DMS 273 (cell line): ENCODE measurements around the gene CHRNA4.
"Not testable (repeated sequence)": the region's sequence is repeated elsewhere in the genome, so short reads cannot be mapped to it uniquely, and the experiment has no call there.

ENCODE experiments used
- DNase-seq: peaks from one replicate; lab custom pipeline; 2025; ENCODE audit not compliant: unreplicated experiment; lab: John Stamatoyannopoulos, UW

CHRNA4 gene

GRCh38 chr20:63398744-63399514 is 37.8 kb upstream of the CHRNA4 start:
- DNase-seq = no peak

DNA sequence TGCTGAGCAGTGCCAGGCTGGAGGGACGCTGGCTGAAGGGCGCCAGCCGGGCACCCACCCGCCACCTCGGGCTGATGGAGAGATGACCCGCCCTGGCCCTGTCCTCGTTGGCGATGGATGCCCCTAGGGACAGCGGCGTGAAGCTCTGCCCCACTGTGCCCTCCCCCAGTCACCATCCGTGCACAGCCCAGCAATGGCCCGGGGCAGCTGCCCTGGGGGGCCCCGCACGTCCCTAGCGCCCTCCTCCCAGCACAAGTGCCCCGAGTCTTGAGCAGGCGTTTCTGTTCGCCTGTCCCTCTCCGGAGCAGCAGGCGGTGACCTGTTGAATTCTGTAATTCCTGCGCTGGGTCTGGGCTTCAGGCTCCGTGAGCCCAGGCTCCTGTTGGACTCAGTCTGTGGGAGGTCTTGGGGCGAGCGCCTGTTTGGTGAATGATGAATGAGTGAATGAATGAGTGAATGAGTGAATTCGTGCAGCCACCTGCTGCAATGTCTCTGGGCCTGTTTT is 36.8 kb upstream of the CHRNA4 start:
- DNase-seq = no peak

DNA sequence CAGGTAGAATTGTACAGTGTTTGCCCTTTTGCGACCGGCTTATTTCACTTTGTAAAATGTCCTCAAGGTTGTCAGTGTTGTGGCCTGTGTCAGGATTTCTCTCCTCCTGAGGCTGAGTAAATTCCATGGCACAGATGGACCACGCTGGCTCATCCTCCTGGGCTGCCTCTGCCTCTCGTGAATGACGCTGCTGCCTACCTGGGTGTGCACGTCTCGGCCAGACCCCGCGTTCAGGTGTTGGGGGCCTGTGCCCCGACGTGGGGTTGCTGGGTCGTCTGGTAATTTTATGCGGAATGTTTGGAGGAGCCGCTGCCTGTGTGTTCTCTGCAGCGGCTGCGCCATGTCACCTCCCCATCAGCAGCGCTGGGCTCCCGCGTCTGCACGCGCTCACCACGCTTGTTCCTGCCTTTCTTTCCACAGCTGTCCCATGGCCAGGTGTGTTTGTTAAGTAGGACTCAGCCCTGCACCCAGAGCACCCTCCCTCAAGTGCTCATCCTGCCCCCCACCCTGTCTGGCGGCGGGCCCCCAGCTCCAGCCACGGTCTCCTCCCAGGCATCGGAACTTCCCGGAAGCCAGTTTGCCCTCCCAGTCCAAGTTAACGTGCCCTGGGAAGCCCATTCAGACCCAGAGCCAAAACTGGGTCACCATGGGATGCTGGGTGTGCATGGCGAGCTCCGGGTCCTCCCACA is 36.1 kb upstream of the CHRNA4 start:
- no peak for DNase-seq

- no peak for DNase-seq
Observed at GRCh38 chr20:63396300-63396699, 35.2 kb upstream of the CHRNA4 start.

GRCh38 chr20:63395723-63396122 is 34.6 kb upstream of the CHRNA4 start:
- DNase-seq = no peak

- no peak for DNase-seq
Observed at GRCh38 chr20:63394920-63395455, 33.8 kb upstream of the CHRNA4 start.

DNA sequence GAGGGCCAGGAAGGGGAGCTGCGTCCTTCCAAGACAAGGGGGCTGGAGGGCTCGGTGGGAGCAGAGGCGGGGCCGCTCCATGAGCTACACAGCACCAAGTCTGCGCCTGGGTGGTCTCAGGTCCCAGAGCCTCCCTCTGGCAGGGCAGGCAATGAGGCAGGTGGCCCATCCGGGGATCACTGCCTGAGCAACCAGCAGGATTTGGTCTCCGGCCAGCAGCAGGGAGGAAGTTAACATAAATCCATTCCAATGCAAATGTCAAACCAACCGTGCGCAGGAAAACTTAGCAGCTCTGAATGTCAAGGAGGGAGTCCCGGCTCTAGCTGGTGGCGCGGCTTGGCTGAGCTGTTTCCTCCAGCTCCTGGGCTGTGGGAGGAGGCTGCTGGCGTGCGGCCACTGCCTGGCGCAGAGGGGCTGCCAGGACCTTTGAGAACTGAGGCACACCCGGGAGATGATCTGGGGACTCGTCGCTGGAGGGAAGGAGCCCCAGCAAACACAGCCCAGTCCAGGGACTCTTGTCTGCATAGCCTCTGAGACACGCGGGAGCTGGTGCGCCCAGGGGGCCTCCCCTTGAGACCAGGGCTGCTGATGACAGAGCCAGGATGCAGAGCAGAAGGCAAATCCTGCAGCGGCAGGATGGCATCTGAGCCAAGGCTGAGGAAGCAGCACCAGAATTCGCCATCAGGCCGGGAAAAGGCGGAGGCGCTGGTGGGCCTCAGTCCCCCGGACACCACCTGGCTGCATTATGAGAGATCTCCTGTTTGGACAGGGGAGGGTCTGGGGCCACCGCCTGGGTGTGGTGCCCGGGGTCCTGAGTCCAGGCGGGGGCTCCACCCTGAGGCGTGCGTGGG is 33.1 kb upstream of the CHRNA4 start:
- peak; percentile 88 for DNase-seq

- DNase-seq = no peak
Observed at GRCh38 chr20:63393566-63393965, 32.4 kb upstream of the CHRNA4 start.

DNA sequence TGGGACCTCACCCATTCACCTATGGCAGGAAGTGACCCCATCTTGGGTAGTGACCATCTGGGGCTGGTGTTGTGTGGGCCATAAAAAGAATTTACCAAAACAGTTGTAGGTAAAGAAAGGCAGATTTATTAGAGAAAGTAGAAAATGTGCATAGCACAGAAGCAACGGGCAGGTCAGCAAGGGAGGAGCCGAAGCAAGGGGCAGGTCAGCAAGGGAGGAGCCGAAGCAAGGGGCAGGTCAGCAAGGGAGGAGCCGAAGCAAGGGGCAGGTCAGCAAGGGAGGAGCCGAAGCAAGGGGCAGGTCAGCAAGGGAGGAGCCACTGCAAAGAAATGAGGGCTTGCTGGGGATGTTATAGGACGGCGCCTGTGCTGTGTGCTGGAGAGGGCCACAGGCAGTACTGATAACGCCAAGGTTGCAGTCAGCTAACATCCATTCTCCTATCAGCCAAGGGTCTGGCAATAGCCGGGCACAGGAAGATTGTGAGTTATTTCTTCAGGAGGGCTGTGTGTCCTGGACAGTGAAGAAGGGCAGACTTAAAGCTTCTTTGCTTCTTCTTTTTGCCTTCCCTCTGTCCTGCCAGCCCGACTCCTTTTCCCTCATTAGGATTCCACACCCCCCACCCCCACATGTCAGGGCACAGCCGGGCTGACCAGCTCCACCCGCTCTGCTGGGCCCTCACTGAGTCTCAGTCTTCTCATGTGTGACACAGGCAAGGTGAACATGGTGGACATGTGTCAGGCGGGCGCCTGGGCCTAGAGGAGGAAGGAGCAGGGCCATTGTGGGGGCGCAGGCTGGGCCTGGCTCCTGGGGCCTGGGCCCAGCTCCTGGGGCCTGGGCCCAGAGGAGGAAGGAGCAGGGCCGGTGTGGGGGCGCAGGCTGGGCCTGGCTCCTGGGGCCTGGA is 31.6 kb upstream of the CHRNA4 start:
- no peak for DNase-seq

DNA sequence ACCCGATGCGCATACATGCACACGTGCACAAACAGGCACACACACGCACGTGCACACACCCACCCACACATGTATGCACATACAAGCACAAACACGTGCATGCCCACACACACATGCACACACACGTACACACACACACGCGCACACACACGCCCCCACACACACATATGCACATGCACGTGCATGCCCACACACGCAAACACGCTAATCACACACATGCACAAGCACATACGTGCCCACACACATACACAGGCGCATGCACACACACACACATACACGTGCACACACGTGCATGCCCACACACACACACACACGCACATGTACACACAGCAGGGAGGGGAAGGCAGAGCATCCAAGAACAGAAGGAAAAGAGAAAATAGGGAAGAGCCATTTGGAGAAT is 26.8 kb upstream of the CHRNA4 start:
- no peak for DNase-seq

GRCh38 chr20:63387393-63387792 is 26.2 kb upstream of the CHRNA4 start:
- DNase-seq = no peak

- no peak for DNase-seq
Observed at GRCh38 chr20:63386491-63386890, 25.3 kb upstream of the CHRNA4 start.

DNA sequence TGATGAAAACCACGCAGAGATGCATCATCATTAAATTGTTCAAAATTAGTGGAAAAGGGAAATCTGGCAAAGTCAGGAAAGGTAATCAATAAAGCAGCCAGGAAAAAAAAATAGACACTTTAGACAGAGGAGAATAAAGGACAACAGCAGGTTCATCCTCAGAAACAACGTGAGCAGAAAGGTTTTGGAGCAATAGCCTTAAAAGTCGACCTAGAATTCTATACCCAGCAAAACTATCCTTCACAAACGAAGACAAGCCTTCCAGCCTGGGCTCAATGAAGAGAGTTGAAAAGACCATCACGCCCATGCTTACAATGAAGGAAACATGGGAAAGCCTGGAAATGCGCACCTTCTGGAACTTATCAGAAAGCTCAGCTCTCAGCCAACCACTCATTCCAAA is 24.7 kb upstream of the CHRNA4 start:
- DNase-seq = no peak

DNA sequence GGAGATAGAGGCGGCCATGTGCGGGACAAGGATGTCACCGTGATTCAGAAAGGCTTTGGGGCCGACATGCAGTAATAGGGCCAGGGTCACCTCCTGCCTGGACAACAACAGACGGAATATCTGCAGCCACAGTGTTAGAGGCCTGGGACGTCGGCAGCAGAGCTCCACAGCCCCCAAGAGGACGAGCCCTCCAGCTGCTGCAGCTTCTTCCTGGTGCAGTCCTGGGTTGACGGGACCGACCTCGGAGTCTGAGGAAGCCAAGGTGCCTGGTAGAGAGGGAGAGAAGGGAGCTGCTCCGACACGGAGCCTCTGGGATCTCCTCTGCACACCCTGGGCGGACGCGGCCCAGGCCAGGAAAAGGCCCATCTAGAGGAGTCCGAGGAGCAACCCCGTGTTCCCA is 23.2 kb upstream of the CHRNA4 start:
- no peak for DNase-seq

- DNase-seq = no peak
Observed at GRCh38 chr20:63383556-63383955, 22.4 kb upstream of the CHRNA4 start.

GRCh38 chr20:63382551-63383300 is 21.6 kb upstream of the CHRNA4 start:
- no peak for DNase-seq

DNA sequence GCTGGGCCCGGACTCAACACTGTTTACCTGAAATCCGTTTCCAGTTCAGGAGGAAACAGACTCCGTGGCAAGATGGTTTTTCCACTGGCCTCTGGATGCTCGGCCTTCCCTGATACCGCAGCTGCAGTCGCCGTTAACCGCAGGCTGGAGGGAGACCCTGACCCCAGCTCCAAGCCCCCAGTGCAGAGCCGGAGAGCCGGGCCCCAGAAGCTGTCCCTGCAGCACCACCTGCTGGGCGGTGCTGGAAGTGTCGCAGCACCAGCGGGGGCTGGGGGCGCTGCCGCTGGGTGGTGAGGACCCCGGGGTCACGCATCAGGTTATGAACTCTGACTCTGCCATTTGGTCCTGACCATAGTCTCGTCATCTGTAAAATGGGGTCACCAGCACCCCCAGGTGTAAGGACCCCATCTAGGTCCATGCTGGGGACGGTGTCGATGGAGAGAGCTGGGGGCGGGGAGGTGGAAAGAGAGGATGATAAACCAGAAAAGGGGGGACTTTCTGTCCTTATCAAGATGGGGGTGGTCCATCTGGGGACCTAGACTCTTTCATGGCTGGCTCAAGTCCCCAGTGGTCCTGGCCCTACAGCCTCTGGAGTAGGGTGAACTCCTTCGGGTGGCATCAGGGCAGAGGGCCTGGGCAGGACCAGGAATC is 20.8 kb upstream of the CHRNA4 start:
- DNase-seq = peak; percentile 64

DNA sequence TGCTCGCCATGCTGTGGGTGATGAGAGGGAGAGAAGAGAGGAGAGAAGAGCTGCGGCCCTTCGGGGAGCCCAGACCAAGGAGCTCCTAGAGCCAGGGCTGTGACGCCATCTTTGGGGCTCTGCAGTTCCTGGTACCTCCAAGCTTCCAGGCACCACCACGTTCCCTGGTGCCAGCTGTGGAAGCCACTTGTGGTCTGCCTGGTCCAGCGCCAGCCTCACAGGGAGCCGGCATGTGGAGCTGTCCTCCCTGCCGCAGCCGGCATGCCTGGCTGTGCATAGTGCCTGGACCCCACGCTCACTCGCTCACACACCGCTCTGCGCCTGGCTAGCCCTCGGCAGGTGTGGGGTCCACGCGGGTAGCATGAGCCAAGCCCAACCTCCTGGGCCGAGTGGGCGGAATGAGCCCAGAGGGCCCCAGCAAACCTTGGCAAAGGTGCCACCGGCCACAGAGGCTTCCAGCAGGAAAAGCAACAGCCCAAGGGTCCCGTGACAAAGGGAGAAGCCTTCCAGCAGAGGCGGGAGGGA is 19.3 kb upstream of the CHRNA4 start:
- DNase-seq = peak; percentile 42

GRCh38 chr20:63379872-63380271 is 18.7 kb upstream of the CHRNA4 start:
- not testable (repeated sequence) for DNase-seq
